ENCODE measurements around the gene RAB40AL.
A peak's percentile ranks its signal among the peaks of the same experiment; 100 is the strongest.
"Not testable (repeated sequence)": the region's sequence is repeated elsewhere in the genome, so short reads cannot be mapped to it uniquely, and the experiment has no call there.

Gene RAB40AL, protein sequence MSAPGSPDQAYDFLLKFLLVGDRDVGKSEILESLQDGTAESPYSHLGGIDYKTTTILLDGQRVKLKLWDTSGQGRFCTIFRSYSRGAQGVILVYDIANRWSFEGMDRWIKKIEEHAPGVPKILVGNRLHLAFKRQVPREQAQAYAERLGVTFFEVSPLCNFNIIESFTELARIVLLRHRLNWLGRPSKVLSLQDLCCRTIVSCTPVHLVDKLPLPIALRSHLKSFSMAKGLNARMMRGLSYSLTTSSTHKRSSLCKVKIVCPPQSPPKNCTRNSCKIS

DNA sequence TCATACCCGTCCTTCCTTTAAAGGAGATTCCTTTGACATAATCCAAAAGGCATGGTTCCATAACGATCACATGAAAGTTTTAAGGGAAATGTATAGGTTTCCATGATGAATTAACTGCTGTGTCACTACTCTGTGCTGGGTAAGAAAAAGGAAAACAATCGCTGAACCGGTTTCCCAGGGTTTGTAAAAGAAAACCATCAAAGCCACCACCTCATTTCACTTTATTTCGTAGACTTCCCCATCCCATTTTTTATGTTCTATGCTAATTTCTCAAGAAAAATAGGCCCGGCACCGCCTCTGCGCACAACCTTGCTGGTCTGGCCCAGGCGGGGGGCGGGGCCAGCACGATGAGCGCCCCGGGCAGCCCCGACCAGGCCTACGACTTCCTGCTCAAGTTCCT, at the start of gene RAB40AL:
Gene RAB40AL, plus strand, starts transcription at position 301 of the 400 bp plus-strand sequence. Its CDS starts 47 bp downstream, at position 348.
- not testable (repeated sequence) for DNase-seq (ENCODE audit: low spot score)

DNA sequence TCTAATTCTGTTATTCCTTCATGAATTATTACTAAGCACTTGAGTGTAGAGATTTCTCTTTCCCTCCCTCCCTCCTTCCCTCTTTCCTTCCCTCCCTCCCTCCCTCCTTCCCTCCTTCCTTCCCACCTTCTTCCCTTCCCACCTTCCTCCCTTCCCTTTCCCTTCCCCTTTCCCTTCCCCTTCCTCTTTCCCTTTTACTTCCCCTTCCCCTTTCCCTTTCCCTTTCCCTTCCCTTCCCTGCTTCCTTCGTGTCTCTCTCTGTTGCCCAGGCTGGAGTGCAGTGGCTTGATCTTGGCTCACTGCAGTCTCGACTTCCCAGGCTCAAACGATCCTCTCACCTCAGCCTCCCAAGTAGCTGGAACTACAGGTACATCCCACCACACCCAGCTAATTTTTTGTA, 49.4 kb upstream of the RAB40AL start:
- DNase-seq (ENCODE audit: low spot score), result no peak

DNA sequence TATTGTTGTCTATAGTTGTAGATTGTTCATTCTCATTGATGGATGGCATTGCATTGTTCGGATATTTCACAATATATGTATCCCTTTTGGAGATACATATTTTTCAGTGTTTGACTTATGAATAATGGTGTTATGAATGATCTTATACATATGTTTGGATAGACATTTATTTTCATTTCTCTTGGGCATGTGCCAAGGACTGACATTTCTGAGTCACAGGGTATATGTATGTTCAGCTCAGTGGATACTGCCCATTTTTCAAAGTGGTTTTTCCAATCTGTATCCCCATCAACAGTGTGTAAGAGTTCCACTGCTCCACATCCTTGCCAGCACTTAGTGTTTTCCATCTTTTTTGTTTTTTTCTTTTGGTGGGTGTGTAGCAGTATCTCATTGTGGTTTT, 45.0 kb upstream of the RAB40AL start:
- no peak for DNase-seq (ENCODE audit: low spot score)

DNA sequence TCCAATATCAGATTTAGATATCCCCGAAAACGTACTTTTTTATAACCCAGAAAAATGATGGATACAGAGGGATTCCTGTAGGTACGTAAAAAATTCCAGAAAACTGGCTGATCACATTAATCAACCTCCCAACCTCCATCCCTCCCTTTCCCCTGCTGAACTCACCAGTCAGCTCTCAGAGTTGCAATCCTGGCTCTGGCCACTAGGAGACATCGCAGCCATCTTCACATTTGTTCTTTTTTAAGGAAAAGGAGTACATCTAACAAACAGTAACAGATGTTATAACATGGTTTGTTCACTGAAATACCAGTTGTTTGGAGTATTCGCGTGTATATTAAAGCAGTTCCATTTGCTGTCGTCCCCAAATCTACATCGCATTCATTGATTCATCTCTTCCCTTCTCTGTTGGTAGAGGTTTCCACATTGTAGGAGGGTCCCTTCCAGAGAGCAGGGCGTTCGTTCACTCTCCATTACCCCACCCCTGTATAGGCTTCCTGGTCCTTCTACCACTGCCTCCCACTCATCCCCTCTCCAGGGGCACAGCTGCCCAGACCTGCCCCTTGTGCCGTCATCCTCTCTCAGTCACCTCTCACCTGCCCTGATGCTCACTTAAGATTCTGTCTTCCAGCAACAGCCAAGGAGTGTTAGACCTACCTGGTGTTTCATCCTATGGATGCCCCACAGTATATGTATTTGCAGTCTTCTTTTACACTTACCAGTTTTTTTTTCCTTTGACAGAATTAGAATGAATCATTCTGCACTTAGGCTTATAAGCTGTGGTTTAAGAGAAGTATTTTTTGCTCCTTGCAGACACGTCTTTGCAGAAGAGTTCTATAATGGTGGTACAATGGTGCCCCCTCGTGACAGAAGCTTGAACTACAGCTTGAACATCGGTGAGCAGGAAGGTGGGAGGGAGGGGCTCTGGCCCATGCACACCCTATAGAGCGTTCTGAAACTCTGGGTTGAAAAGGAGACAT, 36.8 kb upstream of the RAB40AL start:
- DNase-seq (ENCODE audit: low spot score), result peak; percentile 29

DNA sequence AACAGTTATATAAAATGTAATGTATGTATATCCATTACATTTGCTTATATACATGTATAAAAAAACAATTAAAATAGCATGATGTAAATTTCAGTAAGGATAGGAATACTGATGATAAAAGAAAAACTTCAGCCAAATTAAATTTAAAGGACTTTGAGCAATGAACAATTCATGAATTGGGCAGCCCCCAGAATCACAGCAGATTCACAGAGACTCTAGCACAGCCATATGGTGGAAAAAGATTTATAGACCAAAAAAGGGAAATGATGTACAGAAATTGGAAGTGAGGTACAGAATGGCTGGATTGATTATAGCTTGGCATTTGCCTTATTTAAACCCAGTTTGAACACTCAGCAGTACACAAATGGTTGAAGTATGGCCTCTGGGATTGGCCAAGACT, 34.7 kb upstream of the RAB40AL start:
- no peak for DNase-seq (ENCODE audit: low spot score)

DNA sequence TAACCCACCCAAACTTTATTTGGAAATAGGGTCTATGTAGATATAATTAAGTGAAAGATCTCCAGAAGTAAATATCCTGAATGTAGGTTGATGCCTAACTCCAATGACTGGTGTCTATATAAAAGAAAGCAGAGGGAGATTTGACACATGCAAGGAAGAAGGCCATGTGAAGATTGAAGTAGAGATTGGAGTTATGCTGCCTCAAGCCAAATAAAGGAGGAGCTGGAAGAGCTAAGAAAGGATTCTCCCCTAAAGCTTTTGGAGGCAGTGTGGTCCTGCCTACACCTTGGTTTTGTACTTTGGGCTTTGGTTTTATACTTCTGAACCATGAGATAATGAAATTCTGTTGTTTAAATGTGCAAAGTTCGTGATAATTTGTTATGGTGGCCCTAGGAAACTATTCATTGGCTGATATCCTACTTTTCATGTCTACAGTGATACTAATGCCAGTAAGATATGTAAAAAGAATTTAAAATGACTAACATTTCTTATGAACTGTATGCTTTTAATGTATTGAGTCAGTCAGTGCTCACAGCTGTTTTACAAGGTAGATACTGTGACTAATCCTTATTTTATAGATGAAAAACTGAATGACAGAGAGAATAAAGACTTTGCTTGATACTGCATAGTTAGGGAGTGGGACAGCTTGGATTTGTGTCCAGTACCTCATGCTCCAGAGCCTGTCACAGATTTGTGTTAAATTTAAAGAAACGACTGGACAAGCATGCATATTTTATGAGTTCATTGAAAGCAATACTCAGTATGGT, 5.9 kb upstream of the RAB40AL start:
- DNase-seq (ENCODE audit: low spot score), result no peak

DNA sequence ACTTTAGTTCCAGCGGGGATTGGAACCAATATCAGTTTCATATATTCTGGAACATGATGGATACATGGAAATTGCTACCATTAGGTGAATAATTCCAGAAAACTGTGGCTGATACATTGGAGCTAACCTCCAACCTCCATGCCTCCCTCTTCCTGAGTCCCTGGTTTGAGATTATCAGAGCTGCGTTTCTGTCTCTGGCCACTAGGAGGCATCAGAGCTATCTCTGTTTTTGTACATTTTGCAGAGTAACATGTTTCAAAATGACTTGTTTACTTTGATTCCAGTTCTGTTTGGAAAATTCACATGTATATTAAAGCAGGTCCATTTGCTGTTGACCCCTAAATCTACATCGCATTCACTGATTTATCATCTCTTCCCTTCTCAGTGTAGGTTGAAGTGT, 2.4 kb upstream of the RAB40AL start:
- DNase-seq (ENCODE audit: low spot score), result no peak

DNA sequence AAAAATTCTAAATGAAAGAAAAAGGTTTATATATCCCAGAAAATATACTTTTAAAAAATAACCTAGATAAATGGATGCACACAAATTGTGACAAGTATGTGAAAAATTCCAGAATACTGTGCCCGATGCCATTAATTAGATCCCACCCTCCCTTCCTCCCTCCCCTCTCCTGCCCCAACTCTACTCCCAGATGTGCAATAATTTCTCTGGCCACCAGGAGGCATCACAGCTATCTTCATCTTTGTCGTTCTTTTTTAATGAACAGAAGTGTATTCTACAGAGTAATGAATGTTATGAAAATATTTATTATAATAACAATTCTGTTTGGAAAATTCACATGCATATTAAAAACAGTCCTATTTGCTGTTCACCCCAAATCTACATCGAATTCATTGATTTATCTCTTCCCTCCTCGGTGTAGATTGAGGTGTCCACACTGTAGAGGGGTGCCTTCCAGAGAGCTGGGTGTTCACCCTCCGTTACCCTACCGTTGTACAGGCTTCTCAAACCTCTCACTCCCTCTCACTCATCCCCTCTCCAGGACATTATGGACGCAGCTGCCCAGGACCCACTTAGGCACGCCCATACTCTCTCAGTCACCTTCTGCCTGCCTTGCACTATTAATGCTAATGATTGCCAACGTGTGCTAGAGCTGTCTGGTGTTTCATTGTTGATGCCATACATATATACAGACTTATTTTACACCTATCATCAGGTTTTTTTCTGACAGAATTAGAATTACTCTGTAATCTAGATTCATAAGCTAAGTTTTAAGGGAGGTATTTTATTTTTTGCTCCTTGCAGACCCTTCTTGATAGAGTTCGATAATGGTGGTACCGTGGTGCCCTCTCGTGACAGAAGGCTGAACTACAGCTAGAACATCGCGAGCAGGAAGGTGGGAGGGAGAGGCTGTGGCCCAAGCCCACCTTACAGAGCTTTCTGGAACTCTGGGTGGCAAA, 14.1 kb downstream of the RAB40AL start:
- DNase-seq (ENCODE audit: low spot score), result peak; percentile 11

DNA sequence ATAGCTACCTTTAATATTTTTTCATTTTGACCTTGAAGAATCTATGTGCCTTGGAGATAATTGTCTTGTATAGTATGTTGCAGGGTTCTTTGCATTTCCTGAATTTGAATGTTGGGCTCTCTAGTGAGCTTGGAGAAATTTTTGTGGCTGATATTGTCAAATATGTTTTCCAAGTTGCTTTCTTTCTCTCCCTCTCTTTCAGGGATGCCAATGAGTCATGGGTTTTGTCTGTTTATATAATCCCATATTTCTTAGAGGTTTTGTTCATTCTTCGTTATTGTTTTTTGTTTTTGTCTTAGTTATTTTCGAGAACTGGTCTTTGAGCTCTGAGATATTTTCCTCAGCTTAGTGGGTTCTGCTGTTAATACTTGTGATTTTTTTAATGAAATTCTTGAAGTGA, 20.7 kb downstream of the RAB40AL start:
- DNase-seq (ENCODE audit: low spot score), result no peak

DNA sequence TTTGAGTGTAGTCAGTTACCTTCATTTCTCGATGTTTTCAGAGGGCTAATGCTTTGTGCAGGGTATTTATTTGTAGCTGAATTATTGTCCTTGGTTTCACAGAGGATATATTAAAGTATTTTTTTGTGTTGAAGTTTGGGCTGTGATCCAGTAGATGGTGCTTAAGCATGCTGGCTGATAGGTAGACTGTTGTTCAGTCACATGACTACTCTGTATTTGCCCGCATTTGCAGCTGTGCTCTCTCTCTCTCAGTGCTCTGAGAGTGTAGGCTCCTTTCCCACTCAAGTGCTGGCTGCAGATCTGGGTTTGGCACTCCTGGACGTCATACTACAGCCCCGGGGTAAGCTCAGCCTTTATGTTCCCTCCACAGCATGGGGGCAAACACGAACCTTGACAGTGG, 21.7 kb downstream of the RAB40AL start:
- no peak for DNase-seq (ENCODE audit: low spot score)

DNA sequence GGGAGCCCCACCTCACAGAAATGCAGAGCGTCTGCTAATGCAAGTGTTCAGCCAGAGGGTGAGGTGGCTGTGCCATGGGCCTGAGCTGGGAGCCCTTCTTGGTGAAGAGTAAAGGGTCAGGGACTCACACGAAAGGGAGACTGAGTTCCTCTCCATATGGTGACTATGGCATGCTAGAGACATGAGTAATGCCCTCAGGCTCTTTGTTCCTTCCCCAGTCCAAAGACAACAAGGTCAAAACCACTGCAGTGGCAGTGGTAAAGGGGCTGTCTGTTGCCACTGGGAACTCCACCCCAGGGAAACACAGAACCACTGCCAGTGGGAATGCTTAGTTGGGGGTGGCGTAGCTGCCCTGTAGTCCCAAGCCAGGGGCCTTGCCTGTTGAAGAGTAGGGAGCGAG, 22.4 kb downstream of the RAB40AL start:
- no peak for DNase-seq (ENCODE audit: low spot score)

DNA sequence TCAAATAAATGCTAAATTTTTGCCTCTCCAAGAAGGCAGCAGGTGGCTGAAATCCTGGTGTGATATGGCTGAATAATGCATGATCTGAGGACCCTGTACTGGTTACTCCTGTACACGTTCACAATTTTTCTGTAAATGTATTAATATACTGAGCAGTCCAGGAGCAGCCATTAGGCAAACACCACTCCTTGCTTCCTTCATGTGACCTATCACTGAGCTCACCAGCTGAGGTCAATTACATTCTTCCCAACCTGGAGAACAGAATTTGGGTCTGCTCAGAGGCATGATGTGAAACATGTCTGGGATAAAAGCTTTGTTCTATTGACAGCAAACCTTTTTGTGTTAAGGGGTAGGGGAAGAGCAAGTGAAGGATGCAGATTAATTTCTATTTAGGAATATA, 26.9 kb downstream of the RAB40AL start:
- DNase-seq (ENCODE audit: low spot score), result no peak

DNA sequence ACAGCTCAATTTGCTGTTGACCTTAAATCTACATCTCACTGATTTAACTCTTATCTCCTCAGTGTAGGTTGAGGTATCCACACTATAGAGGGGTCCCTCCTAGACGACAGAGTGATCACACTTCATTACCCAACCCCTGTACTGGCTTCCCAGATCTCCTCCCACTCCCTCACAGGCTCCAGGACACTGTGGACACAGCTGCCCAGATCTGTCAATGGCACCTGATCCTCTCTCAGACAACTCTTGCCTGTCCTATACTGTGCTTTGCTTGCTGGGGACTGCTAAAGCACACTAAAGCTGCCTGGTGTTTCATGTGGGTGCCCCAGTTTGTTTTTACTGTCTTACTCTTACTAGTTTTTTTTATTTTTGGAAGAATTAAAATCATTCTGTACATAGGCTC, 27.9 kb downstream of the RAB40AL start:
- no peak for DNase-seq (ENCODE audit: low spot score)

DNA sequence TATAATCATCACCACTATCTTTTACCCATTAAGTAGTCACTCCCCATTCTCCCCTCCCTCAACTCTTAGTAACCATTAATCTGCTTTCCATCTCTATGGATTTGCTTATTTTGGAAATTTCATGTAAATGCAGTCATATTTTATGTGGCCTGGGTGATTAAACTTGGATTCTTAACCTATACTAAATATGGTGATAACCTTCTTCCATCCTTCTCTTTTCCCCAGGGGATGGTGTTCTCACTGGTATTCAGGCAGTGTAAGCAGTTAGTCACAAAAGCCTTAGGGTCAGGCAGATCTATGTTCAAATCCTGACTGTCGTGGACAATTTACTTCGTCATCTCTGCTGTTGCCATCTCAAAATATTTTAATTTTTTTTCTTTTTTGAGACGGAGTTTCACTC, 29.6 kb downstream of the RAB40AL start:
- no peak for DNase-seq (ENCODE audit: low spot score)

DNA sequence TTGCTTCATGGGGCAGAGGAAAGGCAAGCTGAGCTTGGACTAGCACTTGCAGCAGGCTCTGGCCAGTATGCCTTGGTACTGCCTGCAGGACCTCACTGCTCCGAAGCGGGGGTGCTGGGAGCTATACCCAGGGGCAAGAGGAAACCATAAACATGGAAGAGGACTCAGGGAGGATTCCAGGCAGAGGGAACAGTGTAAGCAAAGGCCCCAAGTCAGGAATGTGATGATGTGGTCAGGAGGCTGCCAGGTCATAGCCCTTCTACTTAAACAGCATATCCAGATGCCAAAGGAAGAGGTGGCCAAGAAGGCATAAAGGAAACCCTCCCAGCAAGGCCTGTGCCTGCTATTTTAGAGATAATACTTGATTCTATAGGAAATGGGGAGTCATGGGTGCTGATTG, 31.1 kb downstream of the RAB40AL start:
- no peak for DNase-seq (ENCODE audit: low spot score)

DNA sequence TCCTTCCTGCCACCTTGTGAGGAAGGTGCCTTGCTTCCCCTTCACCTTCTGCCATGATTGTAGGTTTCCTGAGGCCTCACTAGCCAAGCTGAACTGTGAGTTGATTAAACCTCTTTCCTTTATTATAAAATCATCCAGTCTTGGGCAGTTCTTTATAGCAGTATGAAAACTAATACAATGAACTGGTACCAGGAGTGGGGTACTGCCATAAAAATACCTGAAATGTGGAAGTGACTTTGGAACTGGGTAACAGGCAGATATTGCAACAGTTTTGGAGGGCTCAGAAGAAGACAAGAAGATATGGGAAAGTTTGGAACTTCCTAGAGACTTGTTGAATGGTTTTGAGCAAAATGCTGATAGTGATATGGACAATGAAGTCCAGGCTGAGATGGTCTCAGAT, 34.5 kb downstream of the RAB40AL start:
- not testable (repeated sequence) for DNase-seq (ENCODE audit: low spot score)

DNA sequence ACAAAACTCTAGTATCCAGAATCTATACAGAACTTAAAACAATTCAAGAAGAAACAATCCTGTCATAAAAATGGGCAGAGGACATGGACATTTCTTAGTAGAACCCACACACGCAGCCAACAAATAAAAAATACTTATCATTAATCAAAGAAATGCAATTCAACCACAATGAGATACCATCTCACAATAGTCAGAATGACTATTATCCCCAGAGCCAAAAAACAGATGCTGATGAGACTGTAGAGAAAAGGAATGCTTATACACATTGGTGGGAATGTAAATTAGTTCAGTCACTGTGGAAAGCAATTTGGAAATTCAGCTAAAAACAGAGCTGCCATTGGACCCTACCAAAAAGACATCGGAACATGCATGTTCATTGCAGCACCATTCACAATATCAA, 37.9 kb downstream of the RAB40AL start:
- DNase-seq (ENCODE audit: low spot score), result no peak

DNA sequence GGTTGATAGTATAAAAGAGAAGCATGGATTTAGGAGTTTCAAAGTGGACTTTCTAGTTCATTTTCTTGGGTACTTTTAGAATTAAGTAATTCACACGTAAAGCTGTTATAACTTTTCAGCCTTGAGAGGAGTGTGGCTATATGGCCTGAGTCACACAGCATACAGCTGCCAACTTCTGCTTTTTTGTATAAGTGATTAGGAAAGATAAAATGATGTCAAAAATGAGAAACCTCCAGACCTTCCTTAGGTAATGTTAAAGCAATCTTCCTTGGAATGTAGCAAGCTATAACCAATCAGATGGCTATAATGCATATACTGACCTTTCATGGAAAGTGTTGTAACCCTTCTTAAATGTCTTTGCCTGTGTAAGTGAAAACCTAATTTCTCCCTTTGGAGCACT, 39.2 kb downstream of the RAB40AL start:
- no peak for DNase-seq (ENCODE audit: low spot score)

DNA sequence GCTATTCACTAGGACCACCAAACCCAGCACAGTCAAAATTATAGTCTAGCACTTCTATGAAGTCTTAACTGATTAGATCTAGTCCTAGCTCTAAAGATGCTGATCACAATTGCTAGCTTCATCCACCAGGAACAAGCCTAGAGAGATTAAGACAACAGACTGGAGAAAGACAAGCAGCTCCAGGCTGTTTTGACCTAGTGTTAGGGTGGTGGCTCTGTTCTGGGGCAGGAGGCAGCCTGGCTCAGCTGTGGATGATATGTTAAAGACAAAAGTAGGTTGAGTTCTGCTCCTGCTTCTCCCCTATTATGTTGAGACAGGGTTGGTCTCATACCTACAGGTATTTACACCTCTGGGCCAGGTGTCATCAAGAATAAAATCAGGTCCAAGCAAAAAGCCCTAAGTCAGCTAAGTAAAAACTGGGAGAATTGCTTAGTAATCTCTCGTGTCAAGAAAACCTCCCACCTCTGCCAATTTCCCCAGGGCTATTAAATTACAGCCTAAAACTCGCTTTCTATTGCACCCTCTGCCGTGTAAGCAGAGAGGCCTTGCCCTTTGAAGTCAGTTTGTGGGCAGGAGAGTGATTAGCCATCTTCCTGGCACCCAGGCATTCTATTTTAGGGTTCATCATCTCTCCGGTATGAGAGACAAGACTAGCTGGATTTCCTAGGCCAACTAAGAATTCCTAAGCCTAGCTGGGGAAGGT, 39.9 kb downstream of the RAB40AL start:
- no peak for DNase-seq (ENCODE audit: low spot score)

DNA sequence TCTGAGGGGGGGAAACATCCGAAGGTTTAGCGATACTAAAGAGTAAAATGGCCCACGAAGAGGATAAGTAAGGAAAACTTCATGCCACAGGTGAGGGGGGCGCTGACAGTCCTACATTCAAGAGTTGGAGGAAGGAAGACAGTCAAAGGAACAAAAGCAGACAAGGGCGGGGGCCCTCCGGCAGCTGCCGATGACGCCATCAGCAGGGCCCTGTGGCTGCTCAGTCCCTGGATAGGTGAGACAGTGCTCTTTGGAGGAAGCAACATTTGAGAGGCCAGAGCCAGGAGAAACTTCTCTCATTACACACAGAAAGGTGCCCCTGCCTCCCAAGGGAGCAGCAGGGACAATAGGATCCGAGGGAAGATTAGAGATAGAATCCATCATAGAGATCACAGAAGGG, 41.5 kb downstream of the RAB40AL start:
- no peak for DNase-seq (ENCODE audit: low spot score)

DNA sequence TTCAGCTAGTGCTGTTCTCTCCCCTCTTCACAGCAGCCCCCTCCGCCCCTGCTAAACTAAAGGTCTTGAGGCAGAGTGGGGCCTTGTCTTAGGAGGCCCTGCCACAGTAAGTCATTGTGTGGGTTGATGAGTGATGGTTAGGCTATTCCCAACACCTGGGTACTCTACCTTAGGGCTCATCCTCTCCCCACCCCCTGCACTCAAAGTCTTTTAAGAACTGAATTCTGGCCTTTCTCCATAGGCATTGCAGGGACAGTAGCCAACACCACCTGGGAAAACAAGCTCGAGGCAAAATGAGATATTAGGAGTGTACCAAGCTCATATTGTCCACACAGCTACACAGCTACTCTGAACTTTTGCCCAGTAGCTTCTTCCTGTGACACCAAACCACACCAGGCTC, 42.5 kb downstream of the RAB40AL start:
- no peak for DNase-seq (ENCODE audit: low spot score)
